GM12878 (cell line): ENCODE measurements around the gene CLDN9. TPM values are rescaled to one million over a fixed set of nuclear protein-coding genes. Genes with fewer than 3 reads are reported as not detected.

Source experiments
- BCL11A ChIP-seq: IDR thresholded peaks from 2 replicates; pipeline ENCODE4 v1.6.1; 2011; ENCODE audit warnings: low read depth, low read length
- BHLHE40 ChIP-seq, 2 experiments: fragments of 450-650 bp in 1 of 2; IDR thresholded peaks; 2 replicates each; pipeline ENCODE4 v1.6.1; 2011 to 2017; ENCODE audit warnings: low read depth in 2 of 2, borderline replicate concordance in 1 of 2, improper control_type of control experiment in 1 of 2, low read length in 1 of 2, mild to moderate bottlenecking in 1 of 2
- CHD2 ChIP-seq: IDR thresholded peaks from 2 replicates; pipeline ENCODE4 v1.6.1; 2011; ENCODE audit warnings: low read depth, low read length, improper control_type of control experiment, borderline replicate concordance
- DPF2 ChIP-seq: fragments of 450-650 bp; IDR thresholded peaks from 2 replicates; pipeline ENCODE4 v1.6.1; 2017; ENCODE audit warnings: mild to moderate bottlenecking
- EED ChIP-seq: sonication (generic); IDR thresholded peaks from 2 replicates; pipeline ENCODE4 v1.6.1; 2016; ENCODE audit warnings: antibody characterized with exemption, low read depth
- FOXM1 ChIP-seq: IDR thresholded peaks from 2 replicates; pipeline ENCODE4 v1.6.1; 2012; ENCODE audit warnings: low read depth, mild to moderate bottlenecking, inconsistent platforms, low read length, moderate library complexity
- GABPA ChIP-seq: IDR thresholded peaks from 2 replicates; pipeline ENCODE4 v1.6.1; 2014; ENCODE audit warnings: antibody characterized with exemption, low read depth, mild to moderate bottlenecking, inconsistent platforms
- HSF1 ChIP-seq: fragments of 150-350 bp; IDR thresholded peaks from 2 replicates; pipeline ENCODE4 v1.6.1; 2014; ENCODE audit warnings: mild to moderate bottlenecking, low read depth, low read length
- IKZF1 ChIP-seq: fragments of 450-650 bp; conservative IDR thresholded peaks from 2 replicates; pipeline ENCODE4 v1.6.1; 2017; ENCODE audit warnings: antibody characterized with exemption, mild to moderate bottlenecking
- IRF5 ChIP-seq: fragments of 450-650 bp; IDR thresholded peaks from 2 replicates; pipeline ENCODE4 v1.6.1; 2017; ENCODE audit warnings: borderline replicate concordance
- LARP7 ChIP-seq: fragments of 450-650 bp; IDR thresholded peaks from 2 replicates; pipeline ENCODE4 v1.6.1; 2017; ENCODE audit warnings: mild to moderate bottlenecking
- MYC ChIP-seq: IDR thresholded peaks from 2 replicates; pipeline ENCODE4 v1.6.1; 2011; ENCODE audit warnings: mild to moderate bottlenecking, low read length, moderate library complexity, inconsistent platforms; ENCODE audit not compliant: insufficient read depth, insufficient replicate concordance, insufficient read length, severe bottlenecking
- PRDM15 ChIP-seq: fragments of 450-650 bp; formaldehyde crosslinking; IDR thresholded peaks from 2 replicates; pipeline ENCODE4 v1.4.0; 2020; ENCODE audit warnings: mild to moderate bottlenecking, moderate library complexity
- SMARCA5 ChIP-seq: fragments of 450-650 bp; IDR thresholded peaks from 2 replicates; pipeline ENCODE4 v1.6.1; 2017; ENCODE audit warnings: mild to moderate bottlenecking
- SRF ChIP-seq, 2 experiments: IDR thresholded peaks; 2 replicates each; pipeline ENCODE4 v1.6.1; 2011; ENCODE audit warnings: low read depth in 2 of 2, low read length in 2 of 2, mild to moderate bottlenecking in 1 of 2, moderate library complexity in 1 of 2
- USF1 ChIP-seq: IDR thresholded peaks from 2 replicates; pipeline ENCODE4 v1.6.1; 2011; ENCODE audit warnings: borderline replicate concordance, low read depth, mild to moderate bottlenecking, moderate library complexity, mixed read lengths, low read length; ENCODE audit not compliant: insufficient read depth; ENCODE audit errors: extremely low read length
- ZNF687 ChIP-seq: fragments of 450-650 bp; IDR thresholded peaks from 2 replicates; pipeline ENCODE4 v1.6.1; 2017; ENCODE audit warnings: mild to moderate bottlenecking, moderate library complexity
- polyA plus RNA-seq, 11 experiments: library from polyadenylated mRNA; depleted of rRNA in 4 of 11; unstranded in 6 of 11; stranded (reverse) in 5 of 11; fragments of >200 nt; fragmentation: Nextera tagmentation in 4 of 11; fragmentation: Illumina TruSeq in 1 of 11; extraction: Ambion mirVana in 4 of 11; extraction: Trizol in 1 of 11; gene quantifications; 1 replicate in 1 of 11; 2 replicates in 10 of 11; pipeline versions ENCODE4 v1.2.1 to v1.2.3, GENCODE V29; 2011 to 2016; ENCODE audit warnings: inconsistent platforms in 2 of 11, missing spikeins in 2 of 11, low read depth in 1 of 11
- total RNA-seq, 4 experiments: library from RNA; depleted of rRNA in 3 of 4; stranded (reverse); fragments of >200 nt in 3 of 4; fragmentation: Illumina TruSeq in 1 of 4; extraction: Trizol in 1 of 4; gene quantifications; 2 replicates each; pipeline versions ENCODE4 v1.2.1 to v1.2.3, GENCODE V29; 2013 to 2021

The CLDN9 gene
- total and polyA plus RNA-seq, 10 of the 15 experiments (the other 5 are each of a cell fraction or from before 2014, with no cell fraction given), result not detected

- TF ChIP-seq FOXM1, result no peak
- TF ChIP-seq BCL11A, result no peak
- TF ChIP-seq PRDM15, result no peak
- TF ChIP-seq GABPA, result no peak; the same call in 1 of the 2 replicates
- peak; percentile 50; the same call in 1 of the 2 replicates for TF ChIP-seq ZNF687
- no peak for TF ChIP-seq SRF (IDR thresholded peaks at IDR 0.05; ENCODE audit: low read depth in 2 of 2, low read length in 2 of 2)
- no peak for TF ChIP-seq IRF5
- TF ChIP-seq IKZF1, result peak; percentile 99
- TF ChIP-seq MYC, result peak; percentile 45
- TF ChIP-seq HSF1, result no peak
- 0 out of 2 replicates have a peak, but pooled peaks have one; percentile 32 for TF ChIP-seq SMARCA5
- 0 out of 2 replicates have a peak, but pooled peaks have one; percentile 36 for TF ChIP-seq DPF2
- TF ChIP-seq USF1, result peak; percentile 93
- no peak for TF ChIP-seq EED
- peak; percentile 96 for TF ChIP-seq CHD2
- peak; percentile 76 to 87 for TF ChIP-seq BHLHE40 (IDR thresholded peaks at IDR 0.05; ENCODE audit: borderline replicate concordance in 1 of 2, low read depth in 2 of 2, low read length in 1 of 2)
- TF ChIP-seq LARP7, result peak; percentile 95
Measured at GRCh38 chr16:3023669-3024478, 11.2 kb downstream of the CLDN9 start, which contains the start of the genes HCFC1R1 and THOC6 (continued).
